ENCODE data around the gene EFHC1.
"Not testable (repeated sequence)": the region's sequence is repeated elsewhere in the genome, so short reads cannot be mapped to it uniquely, and the experiment has no call there.

Gene EFHC1

GRCh38 chr6:52419809-52420667 is at the start of gene EFHC1:
Gene EFHC1, plus strand, starts transcription at chr6:52420342. Its CDS starts 69 bp downstream, at chr6:52420411.
- peak; percentile 98 for DNase-seq

GRCh38 chr6:52371656-52372191 is 48.4 kb upstream of the EFHC1 start:
- DNase-seq, result no peak

GRCh38 chr6:52373151-52373690 is 46.9 kb upstream of the EFHC1 start:
- no peak for DNase-seq

GRCh38 chr6:52374247-52374646 is 45.9 kb upstream of the EFHC1 start:
- DNase-seq, result no peak

- no peak for DNase-seq
Observed at GRCh38 chr6:52375780-52376556, 44.2 kb upstream of the EFHC1 start.

GRCh38 chr6:52376763-52377162 is 43.4 kb upstream of the EFHC1 start:
- DNase-seq, result no peak

GRCh38 chr6:52377538-52378221 is 42.5 kb upstream of the EFHC1 start:
- DNase-seq, result no peak

- DNase-seq, result no peak
Observed at GRCh38 chr6:52381249-52381648, 38.9 kb upstream of the EFHC1 start.

GRCh38 chr6:52384145-52384766 is 35.9 kb upstream of the EFHC1 start:
- no peak for DNase-seq

GRCh38 chr6:52385074-52385473 is 35.1 kb upstream of the EFHC1 start:
- no peak for DNase-seq

- not testable (repeated sequence) for DNase-seq
Observed at GRCh38 chr6:52388119-52388518, 32.0 kb upstream of the EFHC1 start.

GRCh38 chr6:52388790-52389189 is 31.4 kb upstream of the EFHC1 start:
- DNase-seq, result no peak

- no peak for DNase-seq
Observed at GRCh38 chr6:52389264-52389625, 30.9 kb upstream of the EFHC1 start.

GRCh38 chr6:52389626-52390360 is 30.3 kb upstream of the EFHC1 start:
- peak; percentile 68 for DNase-seq

GRCh38 chr6:52390361-52390727 is 29.8 kb upstream of the EFHC1 start:
- DNase-seq, result peak; percentile 83

- DNase-seq, result peak; percentile 18
Observed at GRCh38 chr6:52391599-52391998, 28.5 kb upstream of the EFHC1 start.

- DNase-seq, result peak; percentile 63
Observed at GRCh38 chr6:52392944-52393343, 27.2 kb upstream of the EFHC1 start.

- no peak for DNase-seq
Observed at GRCh38 chr6:52393780-52394179, 26.4 kb upstream of the EFHC1 start.

GRCh38 chr6:52394251-52394666 is 25.9 kb upstream of the EFHC1 start:
- no peak for DNase-seq

GRCh38 chr6:52395969-52396368 is 24.2 kb upstream of the EFHC1 start:
- DNase-seq, result no peak

GRCh38 chr6:52399511-52400312 is 20.4 kb upstream of the EFHC1 start:
- peak; percentile 72 for DNase-seq
